ENCODE results near the gene CTRB2. TPM values are rescaled to one million over a fixed set of nuclear protein-coding genes. Genes with fewer than 3 reads are reported as not detected.

The CTRB2 gene
- total RNA-seq, 1 donor from 2014 or later: not detected

DNA sequence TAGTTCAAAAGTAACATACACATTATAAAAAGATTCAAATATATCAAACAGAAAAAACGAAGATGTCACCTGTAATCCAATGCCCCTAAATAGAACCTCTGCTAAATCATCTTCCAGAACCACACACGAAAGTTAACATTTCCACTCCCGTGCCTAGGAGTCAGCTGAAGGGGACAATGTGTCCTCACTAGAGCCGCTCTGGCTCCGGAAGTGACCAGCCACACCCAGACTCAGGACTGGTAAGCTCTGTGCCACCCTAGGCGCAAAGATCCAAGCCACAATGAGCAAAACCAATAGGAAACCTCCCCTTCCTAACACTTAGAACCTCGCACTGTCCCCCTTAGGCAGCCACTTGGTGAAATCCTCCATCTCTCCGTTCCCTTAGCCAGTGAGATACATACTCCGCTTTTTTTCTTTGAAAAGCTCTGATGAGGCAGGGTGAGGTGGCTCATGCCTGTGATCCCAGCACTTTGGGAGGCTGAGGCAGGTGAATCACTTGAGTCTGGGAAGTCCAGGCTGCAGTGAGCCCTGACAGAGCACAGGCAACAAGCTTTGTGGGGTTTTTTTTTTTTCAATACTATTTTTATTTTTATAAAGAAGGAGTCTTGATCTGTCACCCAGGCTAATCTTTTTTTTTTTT lies 23.6 kb upstream of the CTRB2 start:
- no peak for DNase-seq (ENCODE audit: low read depth)
- TF ChIP-seq, protein P1, sequence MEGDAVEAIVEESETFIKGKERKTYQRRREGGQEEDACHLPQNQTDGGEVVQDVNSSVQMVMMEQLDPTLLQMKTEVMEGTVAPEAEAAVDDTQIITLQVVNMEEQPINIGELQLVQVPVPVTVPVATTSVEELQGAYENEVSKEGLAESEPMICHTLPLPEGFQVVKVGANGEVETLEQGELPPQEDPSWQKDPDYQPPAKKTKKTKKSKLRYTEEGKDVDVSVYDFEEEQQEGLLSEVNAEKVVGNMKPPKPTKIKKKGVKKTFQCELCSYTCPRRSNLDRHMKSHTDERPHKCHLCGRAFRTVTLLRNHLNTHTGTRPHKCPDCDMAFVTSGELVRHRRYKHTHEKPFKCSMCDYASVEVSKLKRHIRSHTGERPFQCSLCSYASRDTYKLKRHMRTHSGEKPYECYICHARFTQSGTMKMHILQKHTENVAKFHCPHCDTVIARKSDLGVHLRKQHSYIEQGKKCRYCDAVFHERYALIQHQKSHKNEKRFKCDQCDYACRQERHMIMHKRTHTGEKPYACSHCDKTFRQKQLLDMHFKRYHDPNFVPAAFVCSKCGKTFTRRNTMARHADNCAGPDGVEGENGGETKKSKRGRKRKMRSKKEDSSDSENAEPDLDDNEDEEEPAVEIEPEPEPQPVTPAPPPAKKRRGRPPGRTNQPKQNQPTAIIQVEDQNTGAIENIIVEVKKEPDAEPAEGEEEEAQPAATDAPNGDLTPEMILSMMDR (conservative IDR thresholded peaks at IDR 0.05; ENCODE audit: low read depth, low read length): no peak
- no peak overlapping the region for H3K4me3 ChIP-seq (ENCODE audit: low read depth, low read length)

DNA sequence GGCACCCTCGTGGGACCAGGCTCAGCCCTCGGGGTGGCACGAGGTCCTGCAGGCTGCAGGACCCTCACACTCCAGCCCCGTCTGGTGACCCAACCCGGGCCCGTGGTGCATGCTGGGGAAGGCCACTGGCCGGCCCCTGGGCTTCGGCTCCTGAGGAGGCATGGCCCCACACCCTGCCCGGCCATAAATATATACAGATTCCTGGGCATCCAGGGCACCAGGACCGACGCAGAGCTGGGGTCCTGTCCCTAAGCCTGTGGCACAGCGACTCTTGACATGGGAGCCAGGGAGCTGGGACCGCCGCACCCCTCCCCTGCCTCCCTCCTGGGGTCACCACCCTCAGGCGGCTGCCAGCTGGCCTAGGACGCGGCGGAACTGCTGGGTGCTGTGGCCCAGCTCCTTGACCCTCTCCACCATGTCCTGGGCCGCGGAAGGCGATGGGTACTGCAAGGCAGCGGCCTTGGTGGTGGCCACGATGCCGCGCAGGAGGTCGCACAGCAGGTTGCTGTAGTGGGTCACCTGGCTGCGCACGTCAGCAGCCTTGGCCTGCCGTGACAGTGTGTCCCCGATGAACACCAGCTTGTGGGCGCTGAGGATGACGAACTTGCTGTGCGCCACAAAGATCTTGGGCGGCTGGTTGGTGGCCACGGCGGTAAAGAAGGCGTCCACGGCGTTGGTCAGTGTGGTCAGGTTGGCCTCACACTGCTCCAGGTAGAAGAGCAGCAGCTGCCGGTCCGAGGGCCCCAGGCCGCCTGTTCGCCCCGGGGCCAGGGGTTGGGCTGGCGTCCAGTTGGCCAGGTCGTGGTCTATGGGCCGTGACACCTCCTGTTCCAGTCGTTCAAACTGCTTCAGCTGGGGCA lies 22.4 kb upstream of the CTRB2 start:
- no peak overlapping the region for H3K4me3 ChIP-seq (ENCODE audit: low read depth, low read length)
- no peak for DNase-seq (ENCODE audit: low read depth)
- TF ChIP-seq, protein P1 (conservative IDR thresholded peaks at IDR 0.05; ENCODE audit: low read depth, low read length): no peak

DNA sequence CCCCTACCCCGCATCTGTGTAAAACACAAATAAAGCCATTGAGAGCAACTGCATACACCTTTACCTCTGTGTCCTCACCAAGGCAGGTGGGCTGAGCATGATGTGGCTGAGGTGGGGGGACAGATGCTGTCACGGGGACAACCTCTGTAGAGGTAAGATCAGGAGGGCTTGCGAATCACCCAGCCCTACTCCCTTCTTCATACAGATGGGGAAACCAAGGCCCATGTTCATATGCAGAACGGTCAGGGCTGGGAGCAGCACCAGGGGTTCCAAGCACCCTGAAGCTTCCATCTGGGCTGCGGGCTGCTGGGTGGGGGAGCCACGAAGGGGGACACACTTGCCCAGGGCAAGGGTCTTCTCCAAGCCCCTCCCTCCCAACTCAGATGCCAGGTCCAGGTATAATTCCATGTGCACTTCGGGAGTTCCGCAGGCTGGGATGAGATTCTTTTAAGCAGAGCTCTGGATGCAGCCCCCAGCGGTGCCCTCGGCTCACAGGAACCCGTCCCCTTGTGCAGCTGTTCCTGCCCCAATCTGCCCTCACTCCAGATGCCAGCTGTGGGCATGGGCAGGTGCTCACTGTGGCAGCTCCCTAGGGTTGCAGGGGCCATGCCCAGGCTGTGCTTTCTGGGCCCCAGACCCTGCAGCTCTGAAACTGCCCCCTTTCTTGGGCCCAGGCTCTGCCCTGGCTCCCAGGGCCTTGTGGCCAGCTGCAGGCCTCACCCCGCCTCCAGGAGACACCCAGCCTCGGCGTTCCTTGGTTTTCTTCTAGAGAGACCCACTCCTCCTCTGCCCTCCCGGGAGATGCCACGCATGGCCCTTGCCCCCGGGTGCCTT lies 21.4 kb upstream of the CTRB2 start:
- DNase-seq (ENCODE audit: low read depth): no peak
- no peak overlapping the region for H3K4me3 ChIP-seq (ENCODE audit: low read depth, low read length)
- TF ChIP-seq, protein P1 (conservative IDR thresholded peaks at IDR 0.05; ENCODE audit: low read depth, low read length): no peak

DNA sequence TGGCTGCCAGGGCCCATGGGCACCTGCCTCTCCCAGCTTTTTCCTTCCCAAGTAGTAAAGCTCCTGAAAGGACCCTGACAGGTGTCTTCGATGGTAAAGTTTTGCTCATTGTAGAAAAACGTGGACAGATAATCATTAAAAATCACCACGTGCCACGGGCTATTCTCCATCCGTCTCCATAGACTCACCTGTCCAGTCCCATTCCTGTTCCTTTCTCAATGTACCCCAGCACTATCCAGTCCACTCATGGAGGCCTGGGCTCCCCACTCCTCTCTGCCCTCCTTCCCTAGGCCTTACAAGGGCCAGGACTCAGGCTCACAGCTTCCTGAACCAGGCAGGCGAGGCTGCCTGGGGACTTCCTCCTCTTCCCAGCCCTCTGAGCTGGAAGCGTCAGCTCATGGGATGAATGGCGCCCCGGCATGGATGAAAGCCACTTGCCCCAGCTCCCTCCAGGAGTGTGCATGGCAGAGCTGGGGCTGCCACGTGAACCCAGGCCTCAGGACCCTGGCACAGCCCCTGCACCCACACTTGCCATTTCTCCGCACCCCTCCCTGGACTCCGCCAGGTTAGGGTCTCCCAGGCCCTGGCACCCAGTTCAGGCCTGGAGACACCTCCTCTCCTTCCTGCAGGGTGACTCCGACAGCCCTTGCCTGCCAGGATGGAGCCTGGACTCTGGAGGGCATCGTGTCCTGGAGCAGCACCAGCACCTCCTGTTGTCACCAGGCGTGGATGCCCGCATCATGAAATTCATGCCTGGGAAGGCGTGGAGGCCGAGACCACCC lies 20.6 kb upstream of the CTRB2 start:
- TF ChIP-seq, protein P1 (conservative IDR thresholded peaks at IDR 0.05; ENCODE audit: low read depth, low read length): no peak
- H3K4me3 ChIP-seq (ENCODE audit: low read depth, low read length): no peak overlapping the region
- DNase-seq (ENCODE audit: low read depth): no peak

DNA sequence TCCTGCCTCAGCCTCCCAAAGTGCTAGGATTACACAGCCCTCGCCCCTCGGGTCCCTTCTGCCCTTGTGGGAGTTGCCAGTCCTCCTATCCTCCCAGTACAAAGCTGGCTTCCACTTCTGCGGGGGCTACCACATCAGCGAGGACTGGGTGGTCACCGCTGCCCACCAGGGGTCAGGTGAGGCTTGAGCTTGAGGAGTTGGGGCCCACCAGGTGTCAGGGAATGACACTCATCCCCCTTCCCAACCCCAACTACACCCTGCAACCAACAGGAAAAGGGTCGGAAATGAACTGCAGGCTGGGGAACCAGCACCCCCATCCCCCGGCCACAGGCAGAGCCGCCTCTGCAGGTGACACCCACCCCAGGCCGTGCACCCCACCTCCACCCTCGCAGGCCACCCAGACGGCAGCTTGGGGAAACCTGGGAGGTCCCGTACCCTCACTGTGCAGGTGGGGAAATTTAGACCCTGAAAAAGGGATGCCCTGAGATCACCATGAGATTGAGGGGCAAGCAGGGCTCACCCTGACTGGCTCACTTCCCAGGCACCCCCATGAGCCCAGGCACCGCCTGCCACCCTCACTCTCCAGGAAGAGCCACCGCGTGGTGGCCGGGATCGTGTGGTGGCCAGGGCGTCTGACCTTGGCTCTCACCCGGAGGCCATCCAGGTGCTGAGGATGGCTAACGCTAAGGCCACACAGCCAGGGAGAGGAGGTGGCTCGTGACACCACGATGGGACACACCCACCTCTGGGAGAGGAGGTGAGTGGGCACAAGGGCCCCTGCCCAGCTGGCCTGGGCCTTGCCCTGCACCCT lies 19.8 kb upstream of the CTRB2 start:
- TF ChIP-seq, protein P1 (conservative IDR thresholded peaks at IDR 0.05; ENCODE audit: low read depth, low read length): no peak
- DNase-seq (ENCODE audit: low read depth): no peak
- no peak overlapping the region for H3K4me3 ChIP-seq (ENCODE audit: low read depth, low read length)

Measured in epithelial cell of proximal tubule (primary cell).